Activated CD8-positive, alpha-beta T cell treated with anti-CD3 and anti-CD28 coated beads for 36 hours (primary cell): ENCODE results near the gene SETD4. TPM values are rescaled to one million over a fixed set of nuclear protein-coding genes. Genes with fewer than 3 reads are reported as not detected.

ENCODE experiments used
- ATAC-seq: fragments of 200-7000 bp; cut with Tn5 transposase; one replicate; pipeline ENCODE4 v1.10.0; 2021; ENCODE audit warnings: mild to moderate bottlenecking, moderate library complexity
- CTCF ChIA-PET: fragments of 350-600 bp; sonication (Branson Sonifier 250); formaldehyde crosslinking; loops from one replicate; lab custom pipeline; 2021; ENCODE audit warnings: antibody characterized with exemption; lab: Charles Lee
- POLR2A ChIA-PET: fragments of 350-600 bp; sonication (Branson Sonifier 250); formaldehyde crosslinking; loops from one replicate; lab custom pipeline; 2021; ENCODE audit warnings: antibody characterized with exemption; lab: Charles Lee
- DNase-seq: peaks from one replicate; pipeline ENCODE4 v3.0.0-alpha.2; 2020
- H3K27ac Mint-ChIP-seq: one replicate; pipeline ENCODE4 v1.8.0; 2021; ENCODE audit warnings: mild to moderate bottlenecking, mixed read lengths
- H3K27me3 Mint-ChIP-seq: one replicate; pipeline ENCODE4 v1.8.0; 2021; ENCODE audit warnings: mixed read lengths
- H3K36me3 Mint-ChIP-seq: one replicate; pipeline ENCODE4 v1.8.0; 2021; ENCODE audit warnings: low read depth, mixed read lengths
- H3K4me1 Mint-ChIP-seq: one replicate; pipeline ENCODE4 v1.8.0; 2021; ENCODE audit warnings: low read depth, mixed read lengths
- H3K4me3 Mint-ChIP-seq: one replicate; pipeline ENCODE4 v1.8.0; 2021; ENCODE audit warnings: mild to moderate bottlenecking, moderate library complexity, mixed read lengths
- H3K9me3 Mint-ChIP-seq: one replicate; pipeline ENCODE4 v1.8.0; 2021; ENCODE audit warnings: mixed read lengths
- CTCF ChIP-seq: fragments of 200-600 bp; IDR thresholded peaks from one replicate; pipeline ENCODE4 v1.8.0; 2022; ENCODE audit warnings: antibody characterized with exemption, mild to moderate bottlenecking
- intact Hi-C: fragments of 100-400 bp; cut with micrococcal nuclease; formaldehyde crosslinking; loops from one replicate; pipeline ENCODE4 v1.10.0; 2022
- total RNA-seq, 2 experiments: library from RNA; stranded (reverse); gene quantifications; one replicate each; pipeline ENCODE4 v1.2.3, GENCODE V29; 2021

SETD4 gene
- total RNA-seq, 2 experiments from 2014 or later = 18.5 to 19.1 TPM

- ATAC-seq (no peak), DNase-seq (no peak)
- no peaks in the 10 kb centered on the region for H3K9me3 Mint-ChIP-seq
- intact Hi-C loops = no loop called here
- TF ChIP-seq CTCF = no peak
- ChIA-PET CTCF (no interaction called here), POLR2A (no interaction called here)
- peaks cover 6% of the 10 kb centered on the region for H3K4me1 Mint-ChIP-seq
- peaks cover 33% of the 10 kb centered on the region for H3K36me3 Mint-ChIP-seq
- H3K4me3 Mint-ChIP-seq = no peak overlapping the region
- no peak overlapping the region for H3K27ac Mint-ChIP-seq
- no peaks in the 10 kb centered on the region for H3K27me3 Mint-ChIP-seq
Observed at GRCh38 chr21:36044056-36044455, 16.3 kb downstream of the SETD4 start.

- Mint-ChIP-seq H3K27ac (peak overlapping the region; percentile 12), H3K9me3 (no peaks in the 10 kb centered on the region), H3K36me3 (peaks cover 27% of the 10 kb centered on the region), H3K4me1 (no peaks in the 10 kb centered on the region), H3K4me3 (no peak overlapping the region), H3K27me3 (no peaks in the 10 kb centered on the region)
- ChIA-PET CTCF (interaction anchor here (1.2 to 2.8 kb wide), 2 partner anchors 13 to 70 kb away, joined by 3 to 10 read pairs; no protein-coding TSS in a partner anchor), POLR2A (interaction anchor here (1.1 to 1.6 kb wide), 2 partner anchors 18 to 71 kb away, joined by 3 to 6 read pairs; partner anchors contain the start of gene SETD4)
- intact Hi-C loops = no loop called here
- DNase-seq (no peak), ATAC-seq (no peak)
- TF ChIP-seq CTCF = no peak
Observed at GRCh38 chr21:36041910-36042309, 18.4 kb downstream of the SETD4 start.

- ATAC-seq (no peak), DNase-seq (no peak)
- CTCF ChIA-PET = interaction anchor here (0.9 to 2.8 kb wide), 2 partner anchors 12 to 72 kb away, joined by 3 to 10 read pairs; no protein-coding TSS in a partner anchor
- intact Hi-C loops = no loop called here
- H3K36me3 Mint-ChIP-seq = peaks cover 29% of the 10 kb centered on the region
- peak overlapping the region; percentile 13 for H3K27ac Mint-ChIP-seq
- H3K4me1 Mint-ChIP-seq = no peaks in the 10 kb centered on the region
- H3K4me3 Mint-ChIP-seq = no peak overlapping the region
- TF ChIP-seq CTCF = no peak
- POLR2A ChIA-PET = interaction anchor here (0.7 to 1.6 kb wide), 2 partner anchors 20 to 1348 kb away, joined by 3 to 6 read pairs; partner anchors contain the start of gene SETD4
- no peaks in the 10 kb centered on the region for H3K27me3 Mint-ChIP-seq
- no peaks in the 10 kb centered on the region for H3K9me3 Mint-ChIP-seq
Observed at GRCh38 chr21:36040389-36040788, 19.9 kb downstream of the SETD4 start.

- TF ChIP-seq CTCF = no peak
- CTCF ChIA-PET = interaction anchor here (0.9 to 2.8 kb wide), 2 partner anchors 11 to 73 kb away, joined by 3 to 10 read pairs; no protein-coding TSS in a partner anchor
- DNase-seq (no peak), ATAC-seq (no peak)
- intact Hi-C loops = no loop called here
- Mint-ChIP-seq H3K9me3 (no peaks in the 10 kb centered on the region), H3K36me3 (peaks cover 29% of the 10 kb centered on the region), H3K27me3 (no peaks in the 10 kb centered on the region), H3K27ac (no peak overlapping the region), H3K4me1 (no peaks in the 10 kb centered on the region), H3K4me3 (no peak overlapping the region)
- POLR2A ChIA-PET = interaction anchor here (0.7 kb wide), 1 partner anchor 1347 kb away, joined by 3 read pairs; no protein-coding TSS in a partner anchor
Observed at GRCh38 chr21:36039861-36040260, 20.5 kb downstream of the SETD4 start.

- Mint-ChIP-seq H3K27ac (no peak overlapping the region), H3K27me3 (no peaks in the 10 kb centered on the region), H3K4me1 (no peaks in the 10 kb centered on the region), H3K36me3 (peaks cover 28% of the 10 kb centered on the region), H3K9me3 (no peaks in the 10 kb centered on the region), H3K4me3 (no peak overlapping the region)
- intact Hi-C loops = no loop called here
- no peak for TF ChIP-seq CTCF
- DNase-seq (no peak), ATAC-seq (no peak)
- ChIA-PET CTCF (interaction anchor here (0.6 to 2.8 kb wide), 2 partner anchors 10 to 11 kb away, joined by 4 to 10 read pairs; no protein-coding TSS in a partner anchor), POLR2A (no interaction called here)
Observed at GRCh38 chr21:36038701-36039497, 21.4 kb downstream of the SETD4 start.
